WERI-Rb-1 (cell line): ENCODE measurements around the gene HS3ST4.

Experiments used
- DNase-seq: peaks from one replicate; pipeline ENCODE4 v3.0.0-alpha.2; 2020
- H3K27ac ChIP-seq: fragments of 250-450 bp; sonication (Bioruptor Pico); 2 replicates; pipeline ENCODE4 v1.5.1; 2020; ENCODE audit warnings: mild to moderate bottlenecking, moderate library complexity
- H3K27me3 ChIP-seq: fragments of 250-450 bp; sonication (Bioruptor Pico); 2 replicates; pipeline ENCODE4 v1.5.1; 2021; ENCODE audit warnings: mild to moderate bottlenecking, low read depth, moderate library complexity; ENCODE audit not compliant: insufficient read depth, severe bottlenecking
- H3K36me3 ChIP-seq: fragments of 250-450 bp; sonication (Bioruptor Pico); 2 replicates; pipeline ENCODE4 v1.5.1; 2020; ENCODE audit warnings: mild to moderate bottlenecking, moderate library complexity
- H3K4me3 ChIP-seq: 2 replicates; pipeline ENCODE4 v1.5.1; 2011; ENCODE audit warnings: low read depth, mild to moderate bottlenecking, control low read depth, low read length
- H3K9me3 ChIP-seq: fragments of 250-450 bp; sonication (Bioruptor Pico); 2 replicates; pipeline ENCODE4 v1.5.1; 2021; ENCODE audit warnings: mild to moderate bottlenecking, moderate library complexity; ENCODE audit not compliant: severe bottlenecking
- TF ChIP-seq, protein P1 (sequence below): IDR thresholded peaks from 2 replicates; pipeline ENCODE4 v1.5.1; 2011; ENCODE audit warnings: low read depth, mild to moderate bottlenecking, control low read depth, inconsistent platforms, low read length

Gene HS3ST4

DNA sequence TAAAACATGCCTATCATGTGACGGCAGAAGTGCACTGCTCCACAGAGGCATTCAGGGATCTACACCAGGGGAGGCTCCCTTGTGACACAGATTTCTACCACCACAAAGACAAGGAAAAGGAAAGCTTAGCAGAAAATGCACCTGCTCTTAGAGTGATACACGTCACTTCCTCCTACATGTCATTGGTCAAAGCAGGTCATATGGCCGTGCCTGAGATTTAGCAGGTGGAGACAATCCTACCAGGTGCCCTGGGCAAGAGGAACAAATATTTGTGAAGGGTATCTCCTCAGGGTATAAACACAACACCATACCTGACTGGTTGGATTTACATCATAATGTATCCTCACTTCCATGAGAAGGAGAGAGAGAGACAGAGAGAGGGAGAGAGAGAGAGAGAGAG, 362.1 kb downstream of the HS3ST4 start:
- no peaks in the 10 kb centered on the region for H3K36me3 ChIP-seq
- H3K4me3 ChIP-seq = no peak overlapping the region
- no peak overlapping the region for H3K27ac ChIP-seq
- TF ChIP-seq, protein P1, sequence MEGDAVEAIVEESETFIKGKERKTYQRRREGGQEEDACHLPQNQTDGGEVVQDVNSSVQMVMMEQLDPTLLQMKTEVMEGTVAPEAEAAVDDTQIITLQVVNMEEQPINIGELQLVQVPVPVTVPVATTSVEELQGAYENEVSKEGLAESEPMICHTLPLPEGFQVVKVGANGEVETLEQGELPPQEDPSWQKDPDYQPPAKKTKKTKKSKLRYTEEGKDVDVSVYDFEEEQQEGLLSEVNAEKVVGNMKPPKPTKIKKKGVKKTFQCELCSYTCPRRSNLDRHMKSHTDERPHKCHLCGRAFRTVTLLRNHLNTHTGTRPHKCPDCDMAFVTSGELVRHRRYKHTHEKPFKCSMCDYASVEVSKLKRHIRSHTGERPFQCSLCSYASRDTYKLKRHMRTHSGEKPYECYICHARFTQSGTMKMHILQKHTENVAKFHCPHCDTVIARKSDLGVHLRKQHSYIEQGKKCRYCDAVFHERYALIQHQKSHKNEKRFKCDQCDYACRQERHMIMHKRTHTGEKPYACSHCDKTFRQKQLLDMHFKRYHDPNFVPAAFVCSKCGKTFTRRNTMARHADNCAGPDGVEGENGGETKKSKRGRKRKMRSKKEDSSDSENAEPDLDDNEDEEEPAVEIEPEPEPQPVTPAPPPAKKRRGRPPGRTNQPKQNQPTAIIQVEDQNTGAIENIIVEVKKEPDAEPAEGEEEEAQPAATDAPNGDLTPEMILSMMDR = no peak
- DNase-seq = no peak
- H3K9me3 ChIP-seq = no peaks in the 10 kb centered on the region
- no peaks in the 10 kb centered on the region for H3K27me3 ChIP-seq

DNA sequence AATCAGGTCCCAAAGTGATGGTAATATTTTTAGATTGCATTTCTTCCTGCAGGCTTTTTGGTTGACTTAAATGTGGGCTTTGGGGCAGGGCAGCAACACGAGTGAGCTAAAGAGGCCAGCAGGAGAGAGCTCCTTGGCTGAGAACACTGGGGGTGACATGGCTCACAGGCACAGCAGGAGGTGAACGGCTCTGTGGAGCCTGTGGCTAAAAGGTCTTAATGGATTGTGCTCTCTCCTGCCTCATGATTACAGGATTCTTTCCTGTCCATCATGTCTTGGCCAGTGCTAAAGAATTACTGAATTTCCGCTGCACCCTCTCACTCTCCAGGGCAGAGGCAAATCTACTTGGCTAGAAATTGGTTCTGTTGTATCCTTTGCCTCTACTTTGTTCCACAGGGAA, 366.6 kb downstream of the HS3ST4 start:
- no peak overlapping the region for H3K4me3 ChIP-seq
- TF ChIP-seq, protein P1 = no peak
- H3K27ac ChIP-seq = no peak overlapping the region
- H3K27me3 ChIP-seq = no peaks in the 10 kb centered on the region
- no peaks in the 10 kb centered on the region for H3K9me3 ChIP-seq
- H3K36me3 ChIP-seq = peaks cover 6% of the 10 kb centered on the region; the same call in 1 of the 2 replicates
- peak; percentile 62 for DNase-seq

DNA sequence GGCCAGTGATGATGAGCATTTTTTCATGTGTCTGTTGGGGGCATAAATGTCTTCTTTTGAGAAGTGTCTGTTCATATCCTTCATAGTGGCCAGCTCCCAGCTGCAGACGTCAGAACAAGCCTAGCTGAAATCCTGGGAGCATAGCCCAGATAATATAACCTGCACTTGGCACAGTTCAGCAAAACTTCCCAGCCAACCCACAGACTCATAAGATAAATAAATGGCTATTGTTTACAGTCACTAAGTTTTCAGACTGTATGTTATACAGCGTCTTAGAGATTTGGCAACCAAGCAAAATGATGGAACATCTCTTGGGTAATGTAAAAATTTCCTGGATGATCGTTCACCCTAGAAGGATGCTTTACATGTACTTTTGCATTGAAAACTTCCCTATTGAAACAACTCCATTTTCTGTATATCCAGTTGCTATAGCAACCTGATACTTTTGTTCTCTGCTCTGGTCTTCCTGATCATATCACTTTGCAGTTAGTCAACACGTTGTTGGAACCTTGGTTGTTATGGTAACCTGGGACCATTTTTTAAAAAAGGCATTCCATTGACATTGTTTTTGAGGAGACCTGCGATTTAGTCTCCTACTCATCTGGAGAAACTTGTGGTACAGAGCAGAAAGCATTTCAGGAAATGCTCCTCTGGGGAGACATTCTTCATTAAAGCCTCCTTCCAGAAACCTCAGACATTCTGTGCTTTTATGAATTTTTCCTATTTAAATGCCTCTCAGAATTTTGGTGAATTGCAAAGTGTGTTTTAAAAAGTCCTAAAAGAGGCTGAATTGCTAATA, 378.7 kb downstream of the HS3ST4 start:
- H3K9me3 ChIP-seq = no peaks in the 10 kb centered on the region
- H3K27me3 ChIP-seq = no peaks in the 10 kb centered on the region
- no peak overlapping the region for H3K27ac ChIP-seq
- no peak overlapping the region for H3K4me3 ChIP-seq
- DNase-seq = no peak
- TF ChIP-seq, protein P1 = no peak
- no peaks in the 10 kb centered on the region for H3K36me3 ChIP-seq

DNA sequence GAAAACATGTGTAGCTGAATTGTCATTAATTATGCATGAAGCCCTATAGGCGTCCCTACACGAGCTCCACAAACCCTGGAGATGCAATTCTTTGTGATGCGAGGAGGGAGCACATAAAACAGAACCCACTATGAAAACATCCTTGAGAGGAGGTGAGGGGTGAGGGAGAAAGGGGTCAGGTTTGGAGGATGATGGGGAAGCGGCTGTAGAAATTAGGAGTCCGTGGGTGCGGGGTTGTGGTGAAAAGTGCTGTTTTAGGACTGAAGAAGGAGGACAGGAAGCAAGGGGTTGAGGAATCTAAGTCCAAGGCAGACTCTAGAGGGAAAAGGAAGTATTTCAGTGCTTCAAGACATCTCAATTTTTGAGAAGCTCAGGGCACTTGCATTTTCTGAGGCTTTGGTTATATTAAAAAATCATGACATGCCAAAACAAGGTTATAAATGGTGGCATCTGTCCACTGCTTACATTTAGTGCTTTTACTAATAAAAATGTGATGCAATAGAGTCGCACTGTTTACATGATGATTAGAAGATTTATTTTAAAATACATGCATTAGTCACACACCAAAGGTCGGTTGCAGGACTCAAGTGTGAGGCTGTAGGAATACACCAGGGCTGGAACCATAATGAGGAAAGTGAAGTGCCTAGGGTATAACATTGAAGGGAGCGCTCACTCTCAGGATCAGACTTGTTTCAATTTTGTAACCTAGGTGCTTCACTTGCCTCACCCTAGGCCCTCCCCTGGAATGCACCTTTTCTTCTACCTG, 379.5 kb downstream of the HS3ST4 start:
- no peaks in the 10 kb centered on the region for H3K9me3 ChIP-seq
- no peak overlapping the region for H3K4me3 ChIP-seq
- TF ChIP-seq, protein P1 = no peak
- no peaks in the 10 kb centered on the region for H3K36me3 ChIP-seq
- no peaks in the 10 kb centered on the region for H3K27me3 ChIP-seq
- no peak for DNase-seq
- H3K27ac ChIP-seq = no peak overlapping the region

DNA sequence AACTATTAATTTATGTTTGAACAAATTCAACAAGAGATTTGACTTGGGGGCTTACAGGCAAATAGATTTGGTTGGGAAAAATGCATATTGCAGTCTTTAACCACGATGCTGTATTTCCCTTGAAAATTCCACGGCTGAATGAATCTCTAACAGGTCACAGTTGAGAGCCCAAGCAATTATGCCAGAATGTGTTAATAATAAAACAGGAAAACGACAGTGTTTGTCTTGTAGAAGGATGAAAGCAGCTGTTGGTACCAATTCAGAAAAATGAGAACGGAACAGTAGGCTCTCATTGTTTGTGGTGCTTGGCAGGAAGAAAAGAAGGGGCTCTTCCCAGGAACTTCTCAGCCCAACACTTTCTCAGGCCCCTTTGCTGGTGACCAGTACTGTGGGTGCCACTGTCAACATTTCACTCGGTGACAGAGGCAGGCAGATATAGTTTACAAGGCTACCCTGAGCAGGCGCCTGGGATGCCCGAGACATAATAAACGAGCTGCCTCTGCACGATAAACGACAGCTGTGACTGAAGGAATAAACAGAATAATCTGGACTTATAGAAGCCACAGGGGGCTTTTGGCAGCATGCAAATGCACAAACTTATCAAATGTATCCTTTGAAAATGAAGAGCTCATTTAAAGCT, 387.1 kb downstream of the HS3ST4 start:
- Histone ChIP-seq H3K9me3 (peaks cover 5% of the 10 kb centered on the region), H3K27ac (peak overlapping the region; percentile 13; the same call in 1 of the 2 replicates), H3K27me3 (no peaks in the 10 kb centered on the region), H3K4me3 (peak overlapping the region; percentile 1; the same call in 1 of the 2 replicates), H3K36me3 (no peaks in the 10 kb centered on the region)
- peak; percentile 53 for DNase-seq
- TF ChIP-seq, protein P1 = no peak
